ENCODE measurements around the gene HMGB4.

The HMGB4 gene

DNA sequence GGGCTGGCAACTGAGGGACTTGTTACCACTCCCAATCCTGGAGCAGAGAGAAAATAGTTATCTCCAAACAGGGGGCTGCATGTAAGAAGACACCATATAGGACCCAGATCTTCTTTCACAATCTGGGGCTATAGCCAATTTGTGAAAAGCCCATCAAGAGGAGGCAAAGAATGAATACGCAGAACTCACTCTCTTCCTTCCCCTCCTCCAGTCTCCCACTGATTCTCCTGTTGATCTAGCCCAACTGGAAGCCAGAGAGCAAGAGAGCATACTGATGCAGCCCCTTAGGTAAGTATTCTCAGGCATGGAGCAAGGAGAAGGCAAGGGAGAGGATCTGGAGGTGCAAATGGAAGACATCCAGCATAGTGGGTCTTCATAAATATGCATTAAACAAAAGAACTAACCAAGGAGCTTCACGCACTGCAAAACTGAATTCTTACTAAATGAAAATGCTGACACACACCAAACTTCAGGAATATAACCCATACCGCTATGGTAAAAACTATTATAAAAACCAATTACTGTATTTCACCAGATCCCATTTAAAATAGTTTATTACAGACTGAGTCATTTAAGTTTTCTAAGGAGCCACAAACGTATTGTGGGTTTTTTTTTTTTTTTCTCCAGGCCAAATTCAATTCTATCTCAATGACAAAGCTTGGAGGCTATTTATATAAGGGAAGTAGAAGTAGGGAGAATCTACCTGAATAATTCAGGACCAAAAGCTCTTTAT is 15.5 kb upstream of the HMGB4 start:
- Histone ChIP-seq H3F3A (ENCODE audit: control insufficient read depth, insufficient read depth) (no peaks in the 10 kb centered on the region), H3K27ac (ENCODE audit: low read depth, low read length) (no peak overlapping the region), H4K20me1 (ENCODE audit: control insufficient read depth, insufficient read depth, low read depth, low read length) (no peaks in the 10 kb centered on the region), H3K4me2 (ENCODE audit: low read length) (no peak overlapping the region), H3K4me1 (ENCODE audit: control insufficient read depth, low read length) (no peaks in the 10 kb centered on the region), H3K9me3 (ENCODE audit: control insufficient read depth, insufficient read depth, low read length) (no peaks in the 10 kb centered on the region), H3K36me3 (ENCODE audit: control insufficient read depth, low read length) (no peaks in the 10 kb centered on the region), H3K9me2 (replicated peaks; ENCODE audit: control insufficient read depth, low read length) (no peaks in the 10 kb centered on the region), H3K79me2 (ENCODE audit: control insufficient read depth, low read length) (no peaks in the 10 kb centered on the region), H3K27me3 (ENCODE audit: control insufficient read depth, low read length) (peaks cover 9% of the 10 kb centered on the region; the same call in 1 of the 2 replicates), H3K4me3 (ENCODE audit: low read length) (no peak overlapping the region)
- TF ChIP-seq, protein P1, sequence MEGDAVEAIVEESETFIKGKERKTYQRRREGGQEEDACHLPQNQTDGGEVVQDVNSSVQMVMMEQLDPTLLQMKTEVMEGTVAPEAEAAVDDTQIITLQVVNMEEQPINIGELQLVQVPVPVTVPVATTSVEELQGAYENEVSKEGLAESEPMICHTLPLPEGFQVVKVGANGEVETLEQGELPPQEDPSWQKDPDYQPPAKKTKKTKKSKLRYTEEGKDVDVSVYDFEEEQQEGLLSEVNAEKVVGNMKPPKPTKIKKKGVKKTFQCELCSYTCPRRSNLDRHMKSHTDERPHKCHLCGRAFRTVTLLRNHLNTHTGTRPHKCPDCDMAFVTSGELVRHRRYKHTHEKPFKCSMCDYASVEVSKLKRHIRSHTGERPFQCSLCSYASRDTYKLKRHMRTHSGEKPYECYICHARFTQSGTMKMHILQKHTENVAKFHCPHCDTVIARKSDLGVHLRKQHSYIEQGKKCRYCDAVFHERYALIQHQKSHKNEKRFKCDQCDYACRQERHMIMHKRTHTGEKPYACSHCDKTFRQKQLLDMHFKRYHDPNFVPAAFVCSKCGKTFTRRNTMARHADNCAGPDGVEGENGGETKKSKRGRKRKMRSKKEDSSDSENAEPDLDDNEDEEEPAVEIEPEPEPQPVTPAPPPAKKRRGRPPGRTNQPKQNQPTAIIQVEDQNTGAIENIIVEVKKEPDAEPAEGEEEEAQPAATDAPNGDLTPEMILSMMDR (IDR thresholded peaks at IDR 0.05; ENCODE audit: low read depth, low read length, poor library complexity, severe bottlenecking) = no peak

DNA sequence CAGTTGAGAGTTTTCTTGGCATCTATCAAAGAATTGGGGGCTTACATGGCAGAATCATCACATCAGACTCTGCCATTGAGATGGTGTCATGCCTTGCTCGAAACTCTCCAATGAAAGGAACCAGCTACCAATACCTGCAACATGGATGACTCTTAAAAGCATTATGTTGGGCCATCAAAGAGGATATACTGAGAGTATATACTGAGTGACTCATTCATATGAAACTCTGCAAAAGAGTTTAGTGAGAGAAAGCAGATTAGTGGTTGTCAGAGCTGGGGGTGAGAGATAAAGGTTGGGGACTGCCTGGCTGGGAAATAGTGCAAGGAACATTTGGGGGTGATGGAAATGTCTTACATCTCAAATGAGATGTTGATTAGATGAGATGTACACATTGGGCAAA is 14.7 kb upstream of the HMGB4 start:
- no peak overlapping the region for H3K27ac ChIP-seq (ENCODE audit: low read depth, low read length)
- TF ChIP-seq, protein P1 (IDR thresholded peaks at IDR 0.05; ENCODE audit: low read depth, low read length, poor library complexity, severe bottlenecking) = no peak
- no peak for TF ChIP-seq EZH2phosphoT487 (IDR thresholded peaks at IDR 0.05; ENCODE audit: borderline replicate concordance, low read length)
- H3K79me2 ChIP-seq (ENCODE audit: control insufficient read depth, low read length) = no peaks in the 10 kb centered on the region
- no peaks in the 10 kb centered on the region for H3K4me1 ChIP-seq (ENCODE audit: control insufficient read depth, low read length)
- H3K9me3 ChIP-seq (ENCODE audit: control insufficient read depth, insufficient read depth, low read length) = no peaks in the 10 kb centered on the region
- H4K20me1 ChIP-seq (ENCODE audit: control insufficient read depth, insufficient read depth, low read depth, low read length) = no peaks in the 10 kb centered on the region
- H3K36me3 ChIP-seq (ENCODE audit: control insufficient read depth, low read length) = no peaks in the 10 kb centered on the region
- H3K4me2 ChIP-seq (ENCODE audit: low read length) = no peak overlapping the region
- H3F3A ChIP-seq (ENCODE audit: control insufficient read depth, insufficient read depth) = no peaks in the 10 kb centered on the region
- peaks cover 9% of the 10 kb centered on the region; the same call in 1 of the 2 replicates for H3K27me3 ChIP-seq (ENCODE audit: control insufficient read depth, low read length)
- H3K4me3 ChIP-seq (ENCODE audit: low read length) = no peak overlapping the region
- H3K9me2 ChIP-seq (replicated peaks; ENCODE audit: control insufficient read depth, low read length) = no peaks in the 10 kb centered on the region

DNA sequence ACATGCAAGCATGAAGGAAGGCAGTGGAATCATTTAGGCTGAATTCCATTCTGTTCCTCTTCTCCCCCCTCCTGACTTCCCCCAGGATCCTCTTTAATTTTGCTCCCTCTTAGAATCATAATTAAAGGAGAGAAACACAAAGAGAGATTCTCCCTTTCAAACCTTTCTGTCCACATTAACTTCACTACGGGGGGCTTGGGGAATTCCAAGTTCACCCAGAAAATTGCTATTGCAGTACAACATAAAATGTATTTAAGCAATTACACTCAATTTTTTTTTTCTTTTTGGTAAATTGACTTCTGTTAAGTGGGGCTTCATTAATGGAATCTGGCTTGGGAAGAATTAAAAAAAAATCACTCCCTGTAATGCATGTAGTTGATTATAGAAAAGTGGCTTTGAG is 13.4 kb upstream of the HMGB4 start:
- H3K4me3 ChIP-seq (ENCODE audit: low read length) = no peak overlapping the region
- H3F3A ChIP-seq (ENCODE audit: control insufficient read depth, insufficient read depth) = no peaks in the 10 kb centered on the region
- H3K9me2 ChIP-seq (replicated peaks; ENCODE audit: control insufficient read depth, low read length) = no peaks in the 10 kb centered on the region
- peaks cover 9% of the 10 kb centered on the region; the same call in 1 of the 2 replicates for H3K27me3 ChIP-seq (ENCODE audit: control insufficient read depth, low read length)
- H4K20me1 ChIP-seq (ENCODE audit: control insufficient read depth, insufficient read depth, low read depth, low read length) = no peaks in the 10 kb centered on the region
- TF ChIP-seq, protein P1 (IDR thresholded peaks at IDR 0.05; ENCODE audit: low read depth, low read length, poor library complexity, severe bottlenecking) = no peak
- TF ChIP-seq EZH2phosphoT487 (IDR thresholded peaks at IDR 0.05; ENCODE audit: borderline replicate concordance, low read length) = no peak
- H3K9me3 ChIP-seq (ENCODE audit: control insufficient read depth, insufficient read depth, low read length) = no peaks in the 10 kb centered on the region
- H3K27ac ChIP-seq (ENCODE audit: low read depth, low read length) = no peak overlapping the region
- H3K36me3 ChIP-seq (ENCODE audit: control insufficient read depth, low read length) = no peaks in the 10 kb centered on the region
- H3K79me2 ChIP-seq (ENCODE audit: control insufficient read depth, low read length) = no peaks in the 10 kb centered on the region
- no peak overlapping the region for H3K4me2 ChIP-seq (ENCODE audit: low read length)
- no peaks in the 10 kb centered on the region for H3K4me1 ChIP-seq (ENCODE audit: control insufficient read depth, low read length)

Measured in DOHH2 (cell line).